Activated CD4-positive, alpha-beta memory T cell treated with anti-CD3 and anti-CD28 coated beads, Interleukin-2, amount 10 ng/mL, durations not matched to agents 7 days and 5 days (primary cell): ENCODE measurements around the gene UPK3A. TPM values are rescaled to one million over a fixed set of nuclear protein-coding genes. Genes with fewer than 3 reads are reported as not detected.

Experiments
- CTCF ChIA-PET: fragments of 350-600 bp; sonication (Branson Sonifier 250); formaldehyde crosslinking; loops from one replicate; lab custom pipeline; 2021; ENCODE audit warnings: antibody characterized with exemption, inconsistent platforms; lab: Charles Lee
- POLR2A ChIA-PET: fragments of 350-600 bp; sonication (Branson Sonifier 250); formaldehyde crosslinking; loops from one replicate; lab custom pipeline; 2021; ENCODE audit warnings: antibody characterized with exemption; lab: Charles Lee
- DNase-seq: peaks from one replicate; pipeline ENCODE4 v3.0.0-alpha.2; 2020
- H3K27ac Mint-ChIP-seq: one replicate; pipeline ENCODE4 v1.8.0; 2021; ENCODE audit warnings: mild to moderate bottlenecking, mixed read lengths
- H3K27me3 Mint-ChIP-seq: one replicate; pipeline ENCODE4 v1.8.0; 2021; ENCODE audit warnings: mixed read lengths
- H3K36me3 Mint-ChIP-seq: one replicate; pipeline ENCODE4 v1.8.0; 2021; ENCODE audit warnings: low read depth, mixed read lengths
- H3K4me1 Mint-ChIP-seq: one replicate; pipeline ENCODE4 v1.8.0; 2021; ENCODE audit warnings: mixed read lengths
- H3K4me3 Mint-ChIP-seq: one replicate; pipeline ENCODE4 v1.8.0; 2021; ENCODE audit warnings: mild to moderate bottlenecking, mixed read lengths
- H3K9me3 Mint-ChIP-seq: one replicate; pipeline ENCODE4 v1.8.0; 2021; ENCODE audit warnings: mixed read lengths
- total RNA-seq, 2 experiments: library from RNA; stranded (reverse); gene quantifications; one replicate each; pipeline ENCODE4 v1.2.3, GENCODE V29; 2021

The UPK3A gene
- total RNA-seq, 2 experiments from 2014 or later: not detected

- Mint-ChIP-seq H3K9me3 (peaks cover 2% of the 10 kb centered on the region), H3K36me3 (no peaks in the 10 kb centered on the region), H3K4me1 (peaks cover 4% of the 10 kb centered on the region), H3K4me3 (no peak overlapping the region), H3K27me3 (peaks cover 22% of the 10 kb centered on the region), H3K27ac (no peak overlapping the region)
- no peak for DNase-seq
- ChIA-PET POLR2A (no interaction called here), CTCF (interaction anchor here (0.9 kb wide), 1 partner anchor 174 kb away, joined by 3 read pairs; no protein-coding TSS in a partner anchor)
These were observed 21.8 kb upstream of the UPK3A start for GRCh38 chr22:45262931-45263462.

GRCh38 chr22:45263463-45264269 is 21.1 kb upstream of the UPK3A start:
- POLR2A ChIA-PET: no interaction called here

GRCh38 chr22:45265535-45265934 is 19.2 kb upstream of the UPK3A start:
- Mint-ChIP-seq H3K9me3 (no peaks in the 10 kb centered on the region), H3K36me3 (no peaks in the 10 kb centered on the region), H3K4me3 (no peak overlapping the region), H3K4me1 (peaks cover 10% of the 10 kb centered on the region), H3K27ac (no peak overlapping the region), H3K27me3 (peaks cover 36% of the 10 kb centered on the region)
- ChIA-PET CTCF (no interaction called here), POLR2A (interaction anchor here (1.2 kb wide), 1 partner anchor 19 kb away, joined by 5 read pairs; no protein-coding TSS in a partner anchor)
- no peak for DNase-seq

More at GRCh38 chr22:45263463-45264269, 21.1 kb upstream of the UPK3A start:
- H3K27me3 Mint-ChIP-seq: peaks cover 23% of the 10 kb centered on the region
- CTCF ChIA-PET: interaction anchor here (0.9 kb wide), 1 partner anchor 173 kb away, joined by 3 read pairs; no protein-coding TSS in a partner anchor
- H3K4me1 Mint-ChIP-seq: peaks cover 4% of the 10 kb centered on the region
- no peaks in the 10 kb centered on the region for H3K36me3 Mint-ChIP-seq
- no peak overlapping the region for H3K4me3 Mint-ChIP-seq
- H3K9me3 Mint-ChIP-seq: no peaks in the 10 kb centered on the region
- H3K27ac Mint-ChIP-seq: no peak overlapping the region
- no peak for DNase-seq

GRCh38 chr22:45268167-45268957 is 16.4 kb upstream of the UPK3A start:
- peak; percentile 27 for DNase-seq
- H3K27me3 Mint-ChIP-seq: peaks cover 33% of the 10 kb centered on the region
- H3K27ac Mint-ChIP-seq: no peak overlapping the region
- ChIA-PET POLR2A (no interaction called here), CTCF (interaction anchor here (0.9 to 1.0 kb wide), 2 partner anchors 129 to 169 kb away, joined by 3 to 6 read pairs; no protein-coding TSS in a partner anchor)
- H3K9me3 Mint-ChIP-seq: no peaks in the 10 kb centered on the region
- no peaks in the 10 kb centered on the region for H3K36me3 Mint-ChIP-seq
- peaks cover 10% of the 10 kb centered on the region for H3K4me1 Mint-ChIP-seq
- H3K4me3 Mint-ChIP-seq: peak overlapping the region; percentile 61

- Mint-ChIP-seq H3K27me3 (peaks cover 26% of the 10 kb centered on the region), H3K36me3 (no peaks in the 10 kb centered on the region), H3K27ac (no peak overlapping the region), H3K9me3 (no peaks in the 10 kb centered on the region), H3K4me3 (peak overlapping the region; percentile 66), H3K4me1 (peaks cover 8% of the 10 kb centered on the region)
- POLR2A ChIA-PET: no interaction called here
- peak; percentile 90 for DNase-seq
- CTCF ChIA-PET: interaction anchor here (1.2 kb wide), 1 partner anchor 168 kb away, joined by 3 read pairs; no protein-coding TSS in a partner anchor
These were observed 15.5 kb upstream of the UPK3A start for GRCh38 chr22:45268958-45269844.

- Mint-ChIP-seq H3K4me3 (no peak overlapping the region), H3K9me3 (no peaks in the 10 kb centered on the region), H3K27me3 (peaks cover 26% of the 10 kb centered on the region), H3K27ac (no peak overlapping the region), H3K4me1 (peaks cover 8% of the 10 kb centered on the region), H3K36me3 (no peaks in the 10 kb centered on the region)
- POLR2A ChIA-PET: no interaction called here
- CTCF ChIA-PET: interaction anchor here (1.0 to 1.4 kb wide), 3 partner anchors 127 to 170 kb away, joined by 3 read pairs; no protein-coding TSS in a partner anchor
- no peak for DNase-seq
These were observed 14.4 kb upstream of the UPK3A start for GRCh38 chr22:45270095-45271020.

- Mint-ChIP-seq H3K27me3 (peaks cover 24% of the 10 kb centered on the region), H3K4me3 (no peak overlapping the region), H3K36me3 (no peaks in the 10 kb centered on the region), H3K9me3 (no peaks in the 10 kb centered on the region), H3K27ac (no peak overlapping the region), H3K4me1 (peaks cover 8% of the 10 kb centered on the region)
- ChIA-PET POLR2A (interaction anchor here (1.5 kb wide), 1 partner anchor 63 kb away, joined by 3 read pairs; no protein-coding TSS in a partner anchor), CTCF (interaction anchor here (0.7 to 1.4 kb wide), 5 partner anchors 47 to 169 kb away, joined by 3 read pairs; no protein-coding TSS in a partner anchor)
- no peak for DNase-seq
These were observed 13.0 kb upstream of the UPK3A start for GRCh38 chr22:45271667-45272201.

- H3K36me3 Mint-ChIP-seq: no peaks in the 10 kb centered on the region
- H3K4me1 Mint-ChIP-seq: peaks cover 8% of the 10 kb centered on the region
- H3K9me3 Mint-ChIP-seq: no peaks in the 10 kb centered on the region
- H3K27ac Mint-ChIP-seq: no peak overlapping the region
- CTCF ChIA-PET: no interaction called here
- H3K4me3 Mint-ChIP-seq: no peak overlapping the region
- DNase-seq: no peak
- H3K27me3 Mint-ChIP-seq: peaks cover 21% of the 10 kb centered on the region
- POLR2A ChIA-PET: interaction anchor here (1.5 kb wide), 1 partner anchor 62 kb away, joined by 3 read pairs; no protein-coding TSS in a partner anchor
These were observed 12.3 kb upstream of the UPK3A start for GRCh38 chr22:45272498-45272897.

GRCh38 chr22:45273452-45274075 is 11.2 kb upstream of the UPK3A start:
- ChIA-PET POLR2A (no interaction called here), CTCF (interaction anchor here (0.6 to 1.7 kb wide), 2 partner anchors 39 to 164 kb away, joined by 3 to 7 read pairs; no protein-coding TSS in a partner anchor)
- Mint-ChIP-seq H3K4me1 (peaks cover 6% of the 10 kb centered on the region), H3K36me3 (no peaks in the 10 kb centered on the region), H3K27me3 (peaks cover 20% of the 10 kb centered on the region), H3K9me3 (no peaks in the 10 kb centered on the region), H3K4me3 (no peak overlapping the region), H3K27ac (no peak overlapping the region)
- no peak for DNase-seq

GRCh38 chr22:45276507-45277105 is 8.1 kb upstream of the UPK3A start:
- H3K36me3 Mint-ChIP-seq: no peaks in the 10 kb centered on the region

More at GRCh38 chr22:45276507-45277105, 8.1 kb upstream of the UPK3A start:
- Mint-ChIP-seq H3K27me3 (peaks cover 5% of the 10 kb centered on the region), H3K27ac (no peak overlapping the region), H3K4me3 (no peak overlapping the region), H3K4me1 (peaks cover 6% of the 10 kb centered on the region), H3K9me3 (no peaks in the 10 kb centered on the region)
- CTCF ChIA-PET: no interaction called here
- POLR2A ChIA-PET: no interaction called here
- no peak for DNase-seq
